Stimulated activated CD4-positive, alpha-beta T cell treated with anti-CD3 and anti-CD28 coated beads, Interleukin-2, amount 100 ng/mL, for 4 hours (primary cell): ENCODE data around the gene PSMG4.
"Not testable (repeated sequence)": the region's sequence is repeated elsewhere in the genome, so short reads cannot be mapped to it uniquely, and the experiment has no call there.

Experiments
- DNase-seq: peaks from one replicate; pipeline ENCODE4 v3.0.0-alpha.2; 2020; ENCODE audit warnings: low read depth

PSMG4 gene

GRCh38 chr6:3230900-3231246, 27.9 kb upstream of the PSMG4 start:
- DNase-seq: no peak

- no peak for DNase-seq
Measured at GRCh38 chr6:3231247-3232016, 27.3 kb upstream of the PSMG4 start.

DNA sequence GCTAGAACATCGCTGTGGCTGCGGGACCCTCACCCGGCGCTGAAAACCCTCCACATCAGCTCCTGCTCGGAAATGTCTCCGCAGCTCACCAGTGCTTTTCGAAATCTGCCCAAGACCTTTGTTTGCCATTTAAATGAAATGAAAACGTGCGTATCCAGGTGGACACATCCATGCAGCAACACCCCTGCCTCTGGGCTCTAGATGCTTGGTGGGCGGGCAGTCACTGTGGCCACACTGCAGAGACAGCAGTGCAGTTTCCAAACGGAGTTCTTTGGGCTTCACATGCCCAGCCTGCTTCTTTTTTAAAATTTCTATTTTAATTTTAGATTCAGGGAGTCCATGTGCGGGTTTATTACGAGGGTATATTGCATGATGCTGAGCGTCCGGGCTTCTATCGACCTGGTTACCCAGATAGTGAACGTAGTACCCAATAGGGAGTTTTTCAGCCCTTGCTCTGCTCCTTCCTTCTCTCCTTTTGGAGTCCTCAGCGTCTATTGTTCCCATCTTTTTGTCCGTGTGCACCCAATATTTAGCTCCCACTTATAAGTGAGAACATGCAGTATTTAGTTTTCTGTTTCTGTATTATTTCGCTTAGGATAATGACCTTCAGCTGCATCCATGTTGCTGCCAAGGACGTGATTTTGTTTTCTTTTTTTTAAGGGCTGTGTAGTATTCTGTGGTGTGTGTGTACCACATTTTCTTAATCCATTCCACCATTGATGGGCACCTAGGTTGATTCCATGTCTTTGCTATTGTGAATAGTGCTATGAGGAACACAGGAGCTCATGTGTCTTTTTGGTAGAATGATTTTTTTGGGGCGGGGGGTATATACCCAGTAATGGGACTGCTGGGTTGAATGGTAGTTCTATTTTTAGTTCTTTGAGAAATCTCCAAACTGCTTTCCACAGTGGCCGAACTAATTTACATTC, 26.5 kb upstream of the PSMG4 start:
- no peak for DNase-seq

DNA sequence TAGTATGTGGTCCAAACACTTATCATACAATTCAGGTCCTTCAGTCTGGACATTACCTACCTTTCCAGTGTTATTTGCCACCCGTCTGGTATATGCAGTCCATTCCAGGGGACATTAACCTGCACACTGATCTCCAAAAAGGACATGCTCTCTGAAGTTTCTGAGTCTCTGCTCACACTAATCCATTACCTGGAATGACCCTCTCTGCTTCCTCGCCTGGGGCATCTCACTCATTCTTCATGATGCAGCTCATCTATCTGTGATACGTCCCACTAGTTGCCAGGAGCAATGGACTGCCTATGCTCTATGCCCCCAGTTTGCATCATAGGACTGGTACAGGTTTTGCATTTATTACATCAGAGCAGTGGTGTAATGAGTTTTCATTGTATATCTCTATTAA, 25.4 kb upstream of the PSMG4 start:
- DNase-seq: no peak

GRCh38 chr6:3233904-3234303, 24.8 kb upstream of the PSMG4 start:
- DNase-seq: no peak

GRCh38 chr6:3235486-3235885, 23.3 kb upstream of the PSMG4 start:
- DNase-seq: no peak

- DNase-seq: no peak
Measured at GRCh38 chr6:3236005-3236404, 22.7 kb upstream of the PSMG4 start.

DNA sequence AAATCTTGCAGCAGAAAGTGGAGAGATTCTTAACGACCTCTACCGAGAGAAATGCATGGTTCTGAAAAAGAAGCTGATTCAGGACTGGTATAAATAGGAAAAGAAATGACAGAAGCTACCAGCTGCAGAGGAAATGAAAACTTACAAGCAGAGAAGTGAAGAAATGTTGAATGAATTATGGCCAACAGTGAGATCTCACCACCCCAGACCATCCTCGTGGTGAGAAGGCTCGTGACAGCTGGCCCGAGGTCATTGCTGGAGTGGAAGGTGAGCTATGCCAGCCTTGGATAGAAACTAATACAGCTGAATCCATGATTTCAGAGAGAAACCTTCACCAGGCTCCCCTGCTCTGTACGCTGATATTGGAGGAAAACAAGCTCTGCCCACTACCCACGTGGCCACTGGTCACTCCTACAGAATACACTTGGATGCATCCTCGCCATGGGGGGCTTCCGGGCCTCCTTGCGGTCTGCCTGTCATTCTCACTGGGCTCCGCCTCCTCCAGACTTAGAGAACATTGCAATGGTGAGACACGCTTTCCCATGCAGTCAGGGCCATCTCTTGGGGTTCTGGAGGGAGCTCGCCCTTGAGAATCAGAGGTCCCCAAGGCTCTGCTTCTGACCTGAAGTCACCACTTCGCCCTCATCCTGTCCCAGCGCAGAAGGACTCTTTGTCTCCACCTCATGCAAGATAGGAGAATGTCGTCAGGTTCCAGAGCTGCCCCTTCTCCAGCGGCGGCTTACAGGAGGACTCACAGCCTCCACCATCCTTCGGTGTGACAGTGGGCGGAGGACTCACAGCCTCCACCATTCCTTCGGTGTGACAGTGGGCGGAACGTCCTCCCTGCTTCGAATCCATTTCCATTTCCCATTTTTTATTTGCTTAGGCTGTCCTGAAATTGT, 20.7 kb upstream of the PSMG4 start:
- no peak for DNase-seq

- no peak for DNase-seq
Measured at GRCh38 chr6:3239110-3239830, 19.5 kb upstream of the PSMG4 start.

GRCh38 chr6:3240595-3240994, 18.2 kb upstream of the PSMG4 start:
- no peak for DNase-seq

- not testable (repeated sequence) for DNase-seq
Measured at GRCh38 chr6:3241745-3242144, 17.0 kb upstream of the PSMG4 start.

DNA sequence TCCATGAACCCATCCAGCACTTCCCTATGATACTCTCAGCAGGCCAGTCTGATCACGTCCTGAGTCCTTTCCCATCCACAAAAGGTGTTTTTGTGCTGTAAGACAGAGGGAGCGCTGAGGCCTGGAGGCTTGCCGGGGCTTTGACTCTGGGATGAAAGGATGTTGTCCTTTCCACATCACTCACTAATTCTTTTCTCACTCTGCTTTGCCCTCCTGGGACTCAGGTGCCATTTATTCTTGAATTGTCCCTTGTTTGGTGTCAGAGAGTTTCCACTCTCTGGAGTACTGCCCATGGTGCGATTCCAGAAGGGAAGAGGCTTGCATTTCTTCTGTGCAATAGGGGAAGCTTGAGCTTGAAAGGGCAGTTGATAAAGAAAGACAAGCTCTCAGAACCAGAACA, 16.0 kb upstream of the PSMG4 start:
- no peak for DNase-seq

GRCh38 chr6:3244003-3244831, 14.5 kb upstream of the PSMG4 start:
- no peak for DNase-seq

DNA sequence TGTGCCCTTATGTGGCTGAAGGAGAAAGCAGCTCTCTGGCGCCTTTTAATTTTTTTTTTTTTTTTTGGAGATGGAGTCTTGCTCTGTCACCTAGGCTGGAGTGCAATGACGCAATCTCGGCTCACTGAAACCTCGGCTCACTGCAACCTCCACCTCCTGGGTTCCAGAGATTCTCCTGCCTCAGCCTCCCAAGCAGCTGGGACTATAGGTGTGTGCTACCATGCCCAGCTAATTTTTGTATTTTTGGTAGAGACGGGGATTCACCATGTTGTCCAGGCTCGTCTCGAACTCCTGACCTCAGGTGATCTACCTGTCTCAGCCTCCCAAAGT, 13.9 kb upstream of the PSMG4 start:
- not testable (repeated sequence) for DNase-seq

GRCh38 chr6:3245216-3245615, 13.5 kb upstream of the PSMG4 start:
- no peak for DNase-seq

DNA sequence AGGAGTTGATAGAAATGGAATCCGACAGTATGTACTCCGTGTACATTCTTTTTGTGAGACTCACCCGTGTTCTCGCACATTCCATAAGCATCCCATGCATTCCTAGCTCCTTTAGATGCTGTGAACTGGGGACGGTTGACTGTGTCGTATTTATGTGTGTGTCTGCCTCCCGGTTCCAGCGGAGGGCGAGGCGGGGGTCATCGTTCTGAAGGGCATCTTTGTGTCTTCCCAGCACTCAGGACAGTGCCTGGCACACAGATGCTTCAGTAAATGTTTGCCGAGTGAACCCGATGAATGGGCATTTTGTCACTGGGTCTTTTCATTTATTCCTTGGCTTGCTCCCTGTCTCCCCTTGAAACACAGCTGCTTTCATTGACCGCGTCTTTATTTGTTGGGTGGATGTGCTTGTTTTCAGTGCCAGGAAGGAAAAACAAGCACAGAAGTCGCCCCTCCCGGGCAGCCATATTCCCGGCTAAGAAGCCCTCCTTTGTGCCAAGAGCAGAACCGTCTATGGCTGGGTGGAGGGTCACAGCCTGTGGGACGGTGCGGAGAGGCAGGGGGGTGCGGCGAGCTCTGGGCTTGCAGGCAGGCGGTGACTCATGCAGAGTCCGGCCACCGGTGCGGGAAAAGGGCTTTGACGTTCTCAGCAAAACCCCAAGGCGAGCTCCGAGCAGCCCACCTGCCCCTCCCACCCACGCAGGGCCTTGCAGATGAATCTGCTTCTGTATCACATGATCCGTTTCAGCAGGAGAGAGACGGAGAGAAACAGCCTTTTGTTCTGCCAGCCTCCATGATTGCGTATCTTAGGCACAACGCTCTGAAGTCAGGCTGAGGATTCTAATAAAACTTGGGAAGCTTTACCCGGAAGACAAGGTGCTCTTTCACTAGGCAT, 11.2 kb upstream of the PSMG4 start:
- DNase-seq: no peak

DNA sequence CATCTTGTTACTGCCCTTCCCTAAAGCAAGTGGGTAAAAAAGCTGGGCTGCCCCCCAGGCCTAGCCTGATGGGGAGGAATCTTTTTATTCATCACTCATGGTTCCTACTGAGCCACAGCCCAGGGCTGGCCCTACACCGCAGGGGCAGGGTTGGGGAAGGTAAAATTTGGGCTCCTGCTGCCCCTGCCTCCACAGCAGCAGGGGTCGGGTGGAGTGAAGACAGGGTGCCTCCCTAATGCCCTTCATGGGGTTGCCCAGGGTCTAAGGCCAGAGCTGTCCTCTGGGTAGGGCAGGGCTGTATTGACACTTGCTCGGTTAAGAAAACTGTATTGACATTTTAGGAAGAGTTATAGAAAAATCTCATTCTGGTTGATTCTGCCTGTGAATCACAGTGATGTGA, 8.9 kb upstream of the PSMG4 start:
- no peak for DNase-seq

DNA sequence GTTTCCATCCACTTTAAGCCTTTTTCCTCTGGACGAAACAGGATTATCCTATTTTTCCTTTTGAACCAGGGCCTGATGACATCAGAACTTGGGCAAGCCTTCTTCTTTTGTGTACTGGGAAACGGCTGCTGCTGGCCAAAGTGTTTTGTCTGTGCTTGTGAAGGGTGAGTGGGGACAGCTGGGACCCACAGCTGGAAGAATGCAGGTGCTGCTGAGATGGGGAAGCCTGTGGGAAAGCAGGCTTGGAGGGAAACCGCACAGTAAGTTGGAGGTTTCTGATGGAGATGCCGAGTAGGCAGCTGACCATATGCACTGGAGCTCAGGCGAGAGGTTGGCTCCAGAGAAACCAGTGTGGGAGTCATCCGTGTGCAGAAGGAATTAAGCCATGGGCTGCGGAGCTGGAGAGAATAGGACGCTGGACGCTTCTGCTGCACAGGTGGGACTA, 8.5 kb upstream of the PSMG4 start:
- no peak for DNase-seq

DNA sequence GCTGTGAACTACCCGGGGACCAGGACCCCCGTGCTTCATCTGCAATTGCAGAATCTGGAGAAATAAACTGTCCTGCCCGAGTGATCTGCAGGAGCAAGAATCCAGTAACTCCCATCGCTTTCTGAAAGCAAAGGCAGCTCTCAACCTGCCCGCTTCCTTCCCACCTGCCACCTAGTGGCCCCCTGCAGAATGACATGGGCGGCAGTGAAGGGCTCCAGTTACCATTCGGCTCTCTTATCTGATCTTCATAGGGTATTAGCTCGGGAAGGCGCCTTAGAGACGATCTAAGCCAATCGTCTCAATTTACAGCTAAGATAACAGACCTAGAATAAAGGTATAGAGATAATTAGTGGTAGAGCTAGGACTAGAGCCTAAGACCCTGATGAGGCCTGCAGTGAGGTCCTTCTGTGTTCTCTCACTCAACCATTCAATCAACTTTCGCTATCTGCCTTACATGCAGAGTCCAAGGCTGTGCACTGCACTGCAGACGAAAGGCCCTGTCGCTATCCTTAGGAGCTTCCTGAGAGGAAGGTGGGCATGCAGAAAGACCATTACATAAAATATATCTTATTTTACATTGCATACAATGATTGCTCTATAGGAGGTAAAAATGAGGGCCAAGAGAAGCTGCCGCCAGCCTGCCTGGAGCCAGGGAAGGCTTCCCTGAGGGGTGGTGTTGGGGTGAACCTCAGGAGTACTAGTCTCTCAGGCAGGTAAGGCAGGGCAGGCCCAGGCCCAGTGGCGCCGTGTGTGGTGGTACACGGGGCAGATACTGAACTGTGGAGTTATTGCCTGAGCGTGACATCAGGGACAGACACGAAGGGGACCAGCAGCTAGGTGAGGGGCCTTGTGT, 7.1 kb upstream of the PSMG4 start:
- peak; percentile 73 for DNase-seq
